ENCODE data around the gene ACAP3.
"Not testable (repeated sequence)": the region's sequence is repeated elsewhere in the genome, so short reads cannot be mapped to it uniquely, and the experiment has no call there.

ACAP3 gene

DNA sequence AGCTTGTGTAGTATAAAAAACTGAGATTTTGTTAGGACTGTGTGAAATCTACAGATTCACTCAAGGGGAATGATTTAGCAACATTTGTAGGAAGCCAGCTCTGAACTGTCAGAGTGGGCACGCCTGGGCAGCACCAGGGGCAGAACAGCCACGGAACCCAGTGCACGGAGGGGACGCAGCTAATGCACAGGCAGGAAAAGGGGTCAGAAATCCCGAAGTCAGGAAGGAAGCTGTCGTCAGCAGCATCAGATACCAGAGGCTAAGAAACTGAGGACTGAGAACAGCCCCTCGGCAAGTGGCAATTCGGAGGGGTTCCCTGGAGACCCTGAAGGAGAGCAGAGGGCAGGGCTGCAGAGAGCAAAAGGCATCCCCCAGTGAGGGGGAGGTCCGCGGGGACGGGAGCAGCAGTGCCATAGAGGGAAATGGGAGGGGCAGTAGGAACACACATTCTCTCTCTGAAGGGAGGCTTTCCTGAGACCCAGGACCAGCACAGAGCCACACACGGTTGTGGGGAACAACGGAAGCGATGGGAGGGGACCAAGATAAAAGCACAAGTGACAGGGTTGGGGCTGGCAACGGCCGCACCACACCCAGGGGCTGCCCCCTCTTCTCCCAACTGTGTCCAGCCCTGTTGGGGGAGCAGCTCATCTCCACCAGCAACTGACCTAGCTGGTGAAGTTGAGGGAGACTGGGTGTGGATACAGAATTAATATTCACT is 46.7 kb downstream of the ACAP3 start:
- no peak for FAIRE-seq

DNA sequence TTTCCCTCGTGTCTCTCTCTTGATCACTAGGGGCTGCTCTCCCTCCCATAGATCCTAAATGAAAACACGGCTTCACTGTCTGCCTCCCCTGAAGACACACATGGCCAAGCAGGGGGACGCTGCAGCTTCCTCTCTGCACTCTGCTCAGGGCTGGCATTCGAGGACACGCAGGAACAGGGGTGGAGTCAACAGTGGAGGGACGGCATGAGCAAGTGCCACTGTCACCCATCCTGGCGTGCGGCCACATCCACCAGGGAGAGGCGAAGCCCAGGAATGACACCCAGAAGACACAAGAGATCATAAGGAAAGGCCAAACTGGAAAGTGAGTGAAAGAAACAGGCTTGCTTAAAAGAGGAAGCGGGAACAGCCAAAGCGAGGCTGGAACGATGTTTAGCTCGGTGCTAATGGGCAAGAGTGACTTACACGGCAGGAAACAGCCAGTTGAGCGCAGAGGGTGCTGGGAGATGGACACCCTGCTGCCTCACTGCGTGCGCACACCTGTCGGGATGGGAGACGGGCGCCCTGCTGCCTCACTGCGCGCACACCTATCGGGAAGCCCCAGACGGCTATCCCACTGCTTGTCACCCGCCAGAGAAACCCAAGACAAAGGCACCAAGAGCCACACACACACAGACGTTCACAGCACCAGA is 47.7 kb downstream of the ACAP3 start:
- FAIRE-seq: no peak

DNA sequence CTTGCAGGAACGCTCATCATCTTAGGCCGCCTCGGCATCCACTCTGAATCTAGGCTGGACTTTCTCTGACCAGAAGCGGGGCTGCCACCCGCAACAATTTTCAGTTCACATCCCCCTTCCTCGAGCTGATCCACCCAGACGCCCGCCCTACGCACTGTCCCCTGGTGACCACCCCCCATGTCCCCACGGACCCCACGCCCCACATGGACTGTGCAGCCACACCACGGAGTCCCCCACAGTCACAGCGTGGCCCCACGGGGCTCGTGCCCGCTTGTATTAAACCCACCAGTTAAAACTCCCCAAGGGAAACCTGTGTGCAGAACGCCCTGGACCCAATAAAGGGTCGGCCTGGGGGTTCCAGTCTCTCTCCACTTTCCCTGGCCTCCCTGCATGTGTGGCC is 48.2 kb downstream of the ACAP3 start:
- FAIRE-seq: no peak

DNA sequence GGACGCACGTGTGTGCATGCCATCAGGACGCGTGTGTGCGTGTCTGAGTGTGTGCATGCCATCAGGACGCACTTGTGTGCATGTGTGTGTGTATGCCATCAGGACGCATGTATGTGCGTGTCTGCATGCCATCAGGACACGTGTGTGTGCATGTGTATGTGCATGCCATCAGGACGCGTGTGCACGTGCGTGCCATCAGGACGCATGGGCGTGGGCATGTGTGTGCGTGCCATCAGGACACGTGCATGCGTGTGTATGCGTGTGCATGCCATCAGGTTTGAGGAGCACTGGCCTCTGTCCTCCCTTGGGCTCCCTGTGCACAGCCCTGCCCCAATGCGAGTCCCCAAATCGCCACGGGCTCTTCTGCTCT is 48.6 kb downstream of the ACAP3 start:
- no peak for FAIRE-seq

DNA sequence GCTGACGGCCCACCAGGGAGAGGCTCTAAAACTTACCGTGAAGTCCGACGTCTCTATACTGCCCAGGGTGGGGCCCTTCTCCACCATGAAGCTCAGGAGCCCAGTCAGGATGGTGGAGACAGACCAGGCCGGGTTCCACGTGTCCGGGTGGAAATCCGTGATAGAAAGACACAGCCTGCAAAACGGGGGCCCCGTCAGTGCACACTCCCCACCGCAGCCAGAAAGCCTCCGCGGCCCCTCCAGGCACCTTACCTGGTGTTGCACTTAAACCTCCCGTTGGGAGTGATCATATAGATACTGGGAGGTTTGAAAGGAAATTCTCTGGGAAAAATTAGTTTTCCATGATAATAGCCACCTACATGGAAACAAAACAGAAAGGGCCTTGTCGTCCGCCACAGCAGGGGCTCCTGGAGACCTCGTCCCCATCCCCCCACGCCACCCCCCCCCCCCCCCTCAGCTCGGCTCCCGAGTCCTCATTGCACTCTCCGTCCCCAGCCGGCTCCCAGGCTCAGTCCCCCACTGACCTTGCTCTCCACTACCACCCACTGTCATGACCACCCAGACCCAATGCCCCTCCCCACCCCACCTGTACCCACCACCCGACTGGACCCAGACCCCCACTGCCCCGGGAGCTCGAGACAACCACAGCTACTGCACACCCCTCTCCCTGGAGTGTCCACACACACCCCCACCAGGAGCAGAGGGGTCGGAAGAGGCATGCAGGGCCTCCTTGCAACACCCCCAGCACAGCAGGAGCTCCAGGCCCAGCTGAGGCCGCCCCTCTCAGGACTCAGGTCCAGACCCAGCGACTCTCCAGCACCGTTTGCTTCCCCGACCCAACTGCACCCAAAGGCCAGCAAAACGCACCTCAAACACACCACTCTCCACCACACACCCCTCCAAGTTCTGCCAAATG is 50.5 kb downstream of the ACAP3 start:
- no peak for FAIRE-seq

DNA sequence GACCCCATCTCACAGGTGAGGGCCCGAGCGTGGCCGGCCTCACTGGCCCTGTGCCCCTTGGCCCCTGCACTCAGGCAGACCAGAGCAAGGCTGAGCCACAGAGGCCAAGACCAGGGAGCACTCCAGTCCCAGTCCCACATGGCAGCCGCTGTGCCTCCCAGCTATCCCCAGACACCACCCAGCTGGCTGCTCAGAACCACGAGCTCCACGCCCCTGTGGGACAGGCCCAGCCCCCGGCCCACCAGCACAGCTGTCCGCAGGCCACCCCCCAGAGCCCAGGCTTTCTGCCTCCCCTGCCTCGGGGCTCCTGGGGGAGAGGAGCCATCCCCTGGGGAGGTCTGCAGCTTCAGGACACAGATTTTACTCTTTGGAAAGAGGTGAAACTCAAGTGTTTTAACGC is 52.1 kb downstream of the ACAP3 start:
- no peak for FAIRE-seq

DNA sequence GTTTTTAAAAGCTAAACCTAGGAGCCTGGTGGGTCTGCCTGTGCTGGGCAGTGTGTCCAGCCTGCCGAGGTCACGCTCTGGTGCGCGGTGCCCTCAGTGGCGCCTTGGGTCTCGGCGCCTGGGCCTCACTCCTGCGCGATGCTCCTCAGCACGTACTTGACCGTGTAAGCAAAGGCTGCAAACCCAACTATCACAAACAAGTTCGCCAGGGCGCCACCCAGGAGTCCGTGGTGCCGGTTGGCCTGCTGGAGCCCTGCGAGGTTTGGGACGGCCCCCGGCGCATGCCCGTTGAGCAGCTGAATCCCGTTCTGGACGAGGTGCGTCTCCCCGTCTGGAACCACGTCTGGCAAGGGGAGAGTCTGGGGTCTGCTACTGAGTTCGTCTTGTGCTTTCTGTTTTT is 52.7 kb downstream of the ACAP3 start:
- no peak for FAIRE-seq

DNA sequence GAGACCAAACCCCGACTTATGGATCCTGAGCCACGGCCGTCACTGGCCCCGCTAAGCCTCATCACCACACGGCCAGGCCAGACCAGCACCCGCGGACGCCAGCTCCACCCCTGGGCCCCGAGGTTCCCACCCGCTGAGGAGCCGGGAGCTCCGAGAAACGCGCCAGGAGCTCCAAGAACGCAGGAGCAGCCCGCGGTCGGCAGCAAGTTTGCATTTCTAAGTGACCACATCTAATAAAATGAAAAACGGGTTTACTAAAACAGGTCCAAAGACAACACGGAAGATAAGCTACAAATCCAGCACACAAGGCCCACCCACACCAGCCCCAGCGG is 53.1 kb downstream of the ACAP3 start:
- no peak for FAIRE-seq

DNA sequence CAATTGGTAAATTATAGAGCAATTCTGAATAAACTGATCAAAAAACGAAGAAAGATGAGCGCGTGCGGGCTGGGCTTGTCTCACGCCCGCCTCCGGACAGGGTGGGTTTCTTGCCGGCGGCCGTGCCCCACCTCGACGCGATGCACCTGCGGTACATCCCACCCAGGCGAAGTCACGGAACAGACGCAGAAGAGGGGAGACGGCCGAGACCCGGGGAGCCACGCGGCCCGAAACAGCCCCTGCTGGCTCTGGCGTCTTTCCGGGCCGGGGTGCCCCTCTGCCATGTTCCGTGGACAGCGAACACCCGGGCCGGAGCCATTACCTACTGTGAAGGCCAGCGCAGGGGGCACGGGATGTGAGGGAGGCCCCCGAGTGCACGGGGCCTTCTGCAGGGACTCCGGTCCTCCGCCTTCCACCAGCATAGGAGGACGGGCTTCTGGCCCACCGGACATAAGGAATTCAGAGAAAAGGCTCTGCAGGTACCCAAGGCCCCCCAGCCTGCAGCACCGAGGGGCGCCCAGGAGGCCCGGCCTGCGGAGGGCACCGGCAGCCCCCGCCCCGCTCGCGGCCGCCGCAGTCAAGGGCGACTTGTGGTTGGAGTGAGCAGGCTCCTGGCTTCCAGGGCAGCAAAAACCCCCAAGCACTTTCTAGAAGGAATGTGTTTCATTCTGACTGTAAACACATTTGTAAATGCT is 53.6 kb downstream of the ACAP3 start:
- FAIRE-seq: no peak

DNA sequence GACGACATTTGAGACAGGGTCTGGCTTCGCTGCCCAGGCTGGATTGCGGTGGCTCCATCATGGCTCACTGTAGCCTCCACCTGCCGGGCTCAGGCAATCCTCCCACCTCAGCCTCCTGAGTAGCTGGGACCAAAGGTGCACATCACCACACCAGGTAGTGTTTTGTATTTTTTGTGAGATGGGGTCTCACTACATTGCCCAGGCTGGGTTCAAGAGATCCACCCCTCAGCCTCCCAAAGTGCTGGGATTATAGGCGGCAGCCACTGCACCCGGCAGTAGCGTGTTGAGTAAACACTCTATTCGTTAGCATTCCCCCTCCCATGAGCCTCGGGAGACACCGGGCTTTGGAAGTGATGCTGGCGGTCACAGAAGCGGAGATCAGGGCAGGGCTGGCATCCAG is 54.4 kb downstream of the ACAP3 start:
- no peak for FAIRE-seq

DNA sequence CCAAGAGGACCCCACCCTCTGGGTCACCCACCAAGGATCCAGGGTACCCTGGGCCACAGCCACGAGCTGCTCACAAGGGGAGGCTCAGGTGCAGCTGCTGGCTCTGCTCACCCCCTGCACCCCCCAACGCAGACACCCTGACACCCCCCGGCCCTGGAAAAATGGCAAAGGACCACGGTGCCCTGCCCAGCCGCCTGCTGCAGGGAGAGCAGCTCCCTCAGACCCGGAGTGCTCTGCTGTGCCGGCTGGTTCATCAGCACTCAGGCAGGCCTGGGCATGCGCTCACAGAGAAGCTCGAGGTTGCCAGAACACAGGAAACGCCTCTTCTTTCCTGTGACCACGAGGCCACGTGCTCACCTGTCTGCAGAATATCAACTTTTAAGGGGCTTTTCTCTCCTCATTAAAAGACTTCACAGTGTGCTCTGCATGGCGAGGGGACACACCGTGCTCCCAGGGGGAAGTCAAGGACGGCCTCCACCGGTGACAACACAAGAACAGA is 56.9 kb downstream of the ACAP3 start:
- FAIRE-seq: no peak

DNA sequence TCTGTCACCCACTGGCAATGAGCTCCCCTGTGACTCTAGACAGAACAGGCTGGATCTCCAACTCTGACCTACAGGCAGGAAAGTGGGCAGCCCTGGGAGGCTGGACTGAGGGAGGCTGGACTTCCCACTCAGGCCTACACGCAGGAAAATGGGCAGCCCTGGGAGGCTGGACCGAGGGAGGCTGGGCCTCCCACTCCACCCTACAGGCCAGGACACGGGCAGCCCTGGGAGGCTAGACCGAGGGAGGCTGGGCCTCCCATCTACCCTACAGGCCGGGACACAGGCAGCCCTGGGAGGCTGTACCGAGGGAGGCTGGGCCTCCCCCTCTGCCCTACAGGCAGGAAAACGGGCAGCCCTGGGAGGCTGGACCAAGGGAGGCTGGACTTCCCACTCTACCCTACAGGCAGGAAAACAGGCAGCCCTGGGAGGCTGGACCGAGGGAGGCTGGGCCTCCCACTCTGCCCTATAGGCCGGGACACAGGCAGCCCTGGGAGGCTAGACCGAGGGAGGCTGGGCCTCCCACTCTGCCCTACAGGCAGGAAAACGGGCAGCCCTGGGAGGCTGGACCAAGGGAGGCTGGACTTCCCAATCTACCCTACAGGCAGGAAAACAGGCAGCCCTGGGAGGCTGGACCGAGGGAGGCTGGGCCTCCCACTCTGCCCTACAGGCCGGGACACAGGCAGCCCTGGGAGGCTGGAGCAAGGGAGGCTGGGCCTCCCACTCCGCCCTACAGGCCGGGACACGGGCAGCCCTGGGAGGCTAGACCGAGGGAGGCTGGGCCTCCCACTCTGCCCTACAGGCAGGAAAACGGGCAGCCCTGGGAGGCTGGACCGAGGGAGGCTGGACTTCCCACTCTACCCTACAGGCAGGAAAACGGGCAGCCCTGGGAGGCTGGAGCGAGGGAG is 59.5 kb downstream of the ACAP3 start:
- FAIRE-seq: not testable (repeated sequence)

DNA sequence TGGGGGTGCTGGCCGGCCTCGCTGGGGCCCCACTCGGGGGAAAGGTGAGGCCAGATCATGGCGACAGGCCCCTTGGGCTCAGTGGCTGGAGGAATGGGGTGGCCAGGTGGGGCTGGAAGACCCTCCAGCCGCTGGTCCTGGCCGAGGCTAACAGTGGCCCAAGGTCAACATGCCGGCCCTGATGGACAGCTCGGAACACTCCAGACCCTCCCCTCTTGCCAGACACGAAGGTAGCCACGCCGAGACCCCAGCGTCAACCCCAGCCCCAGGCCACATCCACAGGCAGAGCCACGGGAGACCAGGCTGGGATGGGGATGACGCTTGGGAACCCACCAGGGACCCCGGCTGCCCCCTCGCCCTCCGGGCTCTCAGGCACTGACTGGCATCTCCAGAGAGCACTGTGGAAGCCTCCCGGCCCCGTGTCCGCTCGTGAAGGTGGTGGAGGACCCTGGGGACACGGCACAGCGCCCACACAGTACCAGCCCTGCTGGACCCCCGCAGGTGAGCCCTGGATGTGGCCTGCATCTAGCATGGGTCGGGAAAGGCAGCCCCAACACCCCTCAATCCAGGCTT is 60.3 kb downstream of the ACAP3 start:
- FAIRE-seq: no peak

DNA sequence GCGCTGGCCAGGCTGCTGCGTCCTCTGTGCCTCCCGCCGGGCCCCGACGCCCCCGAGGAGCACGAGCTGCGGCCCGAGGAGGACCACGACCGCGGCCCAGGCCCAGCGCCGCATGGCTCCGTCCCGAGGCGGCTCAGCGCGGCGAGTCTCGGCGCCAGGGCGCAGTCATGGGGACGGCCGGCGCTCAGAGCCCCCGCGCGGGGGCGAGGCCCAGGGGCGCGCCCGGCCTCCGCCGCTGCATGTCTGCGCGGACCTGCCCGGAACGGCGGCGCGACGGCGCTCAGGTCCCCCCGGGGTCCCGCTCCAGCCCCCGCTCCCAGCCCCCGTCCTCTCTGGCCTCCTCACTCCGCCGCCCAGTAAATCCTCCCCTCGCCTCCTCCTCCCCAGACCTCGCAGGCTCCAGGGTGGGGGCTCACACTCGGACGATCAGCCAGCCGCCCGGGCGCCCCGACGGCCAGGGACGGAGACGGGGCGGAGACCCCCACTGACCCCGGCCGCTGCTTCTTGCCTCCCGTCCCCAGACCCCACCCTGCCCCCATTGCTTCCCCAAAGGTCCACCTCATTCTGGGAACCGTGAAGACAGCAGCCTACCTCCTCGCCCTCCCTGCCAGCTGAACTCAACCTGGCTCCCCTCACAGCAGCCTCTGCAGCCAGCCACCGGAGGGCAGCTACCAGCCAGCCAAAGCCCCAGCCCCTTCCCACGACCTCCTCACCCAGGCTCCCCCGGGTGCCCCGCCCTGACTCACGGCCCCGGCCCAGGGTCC is 61.0 kb downstream of the ACAP3 start, which contains the start of gene C1QTNF12:
Gene C1QTNF12, minus strand, starts transcription at position 146 of the 764 bp plus-strand sequence. Its CDS starts 32 bp downstream, at position 114.
- FAIRE-seq: no peak

DNA sequence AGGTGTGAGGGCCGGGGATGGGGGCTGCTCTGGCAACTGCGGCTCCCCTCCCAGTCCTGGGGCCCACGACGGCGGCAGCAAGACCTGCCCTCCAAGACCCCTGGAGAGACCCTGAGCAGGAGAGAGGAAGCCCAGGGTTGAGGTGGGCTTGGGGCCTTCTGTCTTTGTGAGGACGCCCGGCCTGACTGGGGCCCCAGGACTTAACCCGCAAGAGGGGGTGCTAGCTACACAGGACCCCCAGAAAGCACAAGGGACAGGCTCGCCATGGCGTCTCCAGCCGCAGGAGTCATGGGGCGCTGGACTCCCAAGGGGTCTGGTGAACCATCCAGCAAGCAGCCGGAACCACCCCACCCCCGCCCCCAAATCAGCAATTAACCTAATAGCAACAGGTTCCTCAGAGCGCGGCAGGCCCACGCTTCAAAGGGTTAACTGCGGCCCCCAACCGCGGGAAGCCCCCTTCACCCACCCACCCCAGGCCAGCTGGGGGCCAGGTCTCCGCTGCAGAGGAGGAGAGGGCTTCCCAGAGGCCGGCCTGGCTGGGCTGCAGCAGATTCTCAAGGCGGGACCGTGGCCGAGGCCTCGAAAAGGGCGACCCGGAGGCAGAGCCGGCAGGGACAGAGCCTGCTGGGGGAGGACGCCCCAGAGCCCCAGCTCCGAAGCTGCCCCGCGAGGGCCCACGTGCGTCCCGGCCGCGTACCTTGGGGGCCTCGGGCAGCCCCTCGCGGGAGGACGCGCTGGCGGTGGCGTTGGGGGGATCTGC is 61.7 kb downstream of the ACAP3 start:
- FAIRE-seq: no peak

DNA sequence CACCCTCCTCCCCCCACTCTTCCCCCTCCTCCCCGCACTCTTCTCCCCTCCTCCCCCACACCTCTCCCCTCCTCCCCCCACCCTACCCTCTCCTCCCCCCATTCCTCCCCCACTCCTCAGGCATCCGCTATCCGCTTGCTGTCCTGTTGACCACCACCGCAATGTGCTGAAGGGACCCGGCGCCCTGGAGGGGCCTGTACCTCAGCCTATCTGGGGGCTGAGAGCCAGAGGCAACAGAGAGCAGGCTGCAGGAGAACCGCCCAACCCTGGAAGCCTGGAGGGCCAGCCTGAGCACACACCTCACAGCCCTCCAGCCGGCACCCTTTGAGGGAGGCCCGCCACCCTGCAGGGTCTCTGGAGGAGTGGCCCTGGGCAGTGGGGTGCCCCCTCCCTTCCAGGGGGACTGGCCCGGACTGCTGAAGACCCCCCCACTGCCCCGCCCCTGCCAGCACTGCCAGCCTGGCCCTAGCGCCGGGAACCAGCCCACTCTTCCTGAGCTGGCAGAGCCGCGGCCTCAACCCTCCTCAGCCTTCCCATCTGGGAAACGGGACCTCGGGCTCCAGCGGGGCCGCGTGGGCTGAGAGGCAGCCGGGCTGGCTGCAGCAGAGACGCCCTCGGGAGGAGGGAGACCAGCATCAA is 62.4 kb downstream of the ACAP3 start:
- no peak for FAIRE-seq

DNA sequence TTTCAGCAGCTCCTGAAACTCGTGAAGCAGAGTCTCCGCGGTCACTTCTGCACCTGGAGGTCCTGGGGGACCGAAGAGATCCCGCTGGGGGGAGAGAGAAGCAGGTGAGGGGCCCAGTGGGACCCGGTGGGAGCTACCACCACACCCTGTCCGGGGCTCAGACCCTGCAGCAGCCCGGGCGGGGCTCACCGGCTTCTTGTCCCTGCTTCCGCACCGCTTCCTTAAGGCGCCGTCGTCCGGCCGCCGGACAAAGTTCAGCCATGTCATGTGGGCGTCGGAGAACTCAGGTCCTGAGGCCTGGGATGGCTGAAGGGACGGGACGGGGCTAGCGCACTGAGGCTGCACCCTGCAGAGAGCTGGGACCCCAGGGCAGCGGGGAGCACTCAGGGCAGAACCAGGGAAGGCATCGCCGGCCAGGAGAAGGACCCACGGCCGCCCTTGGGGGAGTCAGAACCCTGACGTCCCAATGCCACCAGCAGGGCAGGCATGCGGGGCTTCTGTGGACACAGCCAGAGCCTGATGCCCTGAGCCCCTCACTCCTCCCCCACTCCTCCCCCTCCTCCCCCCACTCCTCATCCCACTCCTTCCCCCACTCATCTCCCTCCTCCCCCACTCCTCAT is 63.4 kb downstream of the ACAP3 start:
- no peak for FAIRE-seq

DNA sequence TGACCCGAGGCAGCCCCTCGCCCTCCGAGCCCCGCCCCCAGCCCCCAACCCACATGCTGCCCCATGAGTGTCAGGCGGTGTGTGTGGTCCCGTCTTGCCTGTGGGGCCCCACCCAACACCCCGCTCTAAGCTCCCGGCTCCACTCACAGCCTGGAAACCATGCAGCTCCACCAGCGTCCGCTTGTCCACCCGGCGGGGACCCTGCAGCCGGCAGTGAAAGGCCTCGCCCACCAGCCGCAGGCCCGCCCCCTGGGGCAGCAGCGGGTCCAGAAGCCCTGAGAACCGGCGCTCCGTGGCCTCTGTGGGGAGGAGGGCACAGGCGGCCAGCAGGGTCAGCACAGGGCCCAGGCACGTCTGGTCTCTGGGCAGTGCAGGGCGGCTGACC is 63.9 kb downstream of the ACAP3 start:
- no peak for FAIRE-seq

DNA sequence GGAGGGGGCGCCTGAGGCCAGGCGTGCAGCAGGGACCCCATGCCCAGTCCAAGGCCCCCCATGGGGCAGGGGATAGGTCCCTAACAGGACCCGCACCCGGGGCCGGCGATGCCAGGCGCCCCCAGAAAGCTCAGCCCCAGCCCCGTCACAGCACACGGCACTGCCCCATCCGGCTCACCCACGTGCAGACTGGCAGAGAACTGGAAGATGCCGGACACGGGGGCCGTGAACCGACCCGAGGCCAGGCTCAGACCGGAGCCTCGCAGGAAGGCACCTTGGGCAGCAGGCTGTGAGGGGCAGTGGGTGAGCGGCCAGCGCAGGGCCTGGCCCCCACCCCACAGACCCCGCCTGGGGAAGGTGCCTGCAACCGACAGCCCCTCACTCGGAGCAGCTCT is 64.5 kb downstream of the ACAP3 start:
- no peak for FAIRE-seq
